ENCODE measurements around the gene HBM.
"Not testable (repeated sequence)": the region's sequence is repeated elsewhere in the genome, so short reads cannot be mapped to it uniquely, and the experiment has no call there.

The HBM gene

GRCh38 chr16:149024-149660 is 16.6 kb upstream of the HBM start:
- no peak for DNase-seq

DNA sequence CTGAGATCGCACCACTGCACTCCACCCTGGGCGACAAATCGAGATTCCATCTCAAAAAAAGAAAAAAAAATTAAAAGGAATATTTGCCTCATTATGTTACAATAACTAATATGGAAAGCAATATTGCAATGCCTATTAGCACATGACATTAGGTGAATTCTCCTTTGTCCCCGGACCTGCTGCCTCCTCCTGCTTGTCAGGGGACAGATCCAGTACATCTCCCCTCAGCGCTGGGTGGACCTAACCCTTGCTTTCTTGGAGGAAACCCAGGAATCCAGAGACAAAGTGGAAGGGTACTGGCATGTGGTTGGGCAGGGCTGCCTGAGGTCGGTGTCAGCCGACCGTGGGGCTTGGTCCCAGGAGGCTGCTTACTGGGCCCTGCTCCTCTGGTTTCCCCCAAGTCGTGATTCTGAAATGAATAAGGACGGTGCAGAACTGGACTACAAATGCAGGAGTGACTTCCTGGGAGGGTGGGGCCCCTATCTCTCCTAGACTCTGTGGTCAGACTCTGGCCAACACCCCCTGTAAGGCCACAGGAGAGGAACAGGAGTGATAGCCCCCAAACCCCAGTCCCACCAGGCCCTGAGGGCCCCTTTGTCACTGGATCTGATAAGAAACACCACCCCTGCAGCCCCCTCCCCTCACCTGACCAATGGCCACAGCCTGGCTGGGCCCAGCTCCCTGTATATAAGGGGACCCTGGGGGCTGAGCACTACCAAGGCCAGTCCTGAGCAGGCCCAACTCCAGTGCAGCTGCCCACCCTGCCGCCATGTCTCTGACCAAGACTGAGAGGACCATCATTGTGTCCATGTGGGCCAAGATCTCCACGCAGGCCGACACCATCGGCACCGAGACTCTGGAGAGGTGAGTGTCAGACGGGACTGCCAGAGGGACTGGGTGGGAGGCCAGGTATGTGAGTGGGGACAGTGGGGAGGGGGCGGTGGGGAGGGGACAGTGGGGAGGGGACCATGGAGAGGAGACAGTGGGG is 13.3 kb upstream of the HBM start, which contains the start of gene HBZ:
Gene HBZ, plus strand, starts transcription at position 504 of the 988 bp plus-strand sequence. Its CDS starts 266 bp downstream, at position 770.
- DNase-seq = no peak

- DNase-seq = not testable (repeated sequence)
Measured at GRCh38 chr16:153129-153521, 12.7 kb upstream of the HBM start.

DNA sequence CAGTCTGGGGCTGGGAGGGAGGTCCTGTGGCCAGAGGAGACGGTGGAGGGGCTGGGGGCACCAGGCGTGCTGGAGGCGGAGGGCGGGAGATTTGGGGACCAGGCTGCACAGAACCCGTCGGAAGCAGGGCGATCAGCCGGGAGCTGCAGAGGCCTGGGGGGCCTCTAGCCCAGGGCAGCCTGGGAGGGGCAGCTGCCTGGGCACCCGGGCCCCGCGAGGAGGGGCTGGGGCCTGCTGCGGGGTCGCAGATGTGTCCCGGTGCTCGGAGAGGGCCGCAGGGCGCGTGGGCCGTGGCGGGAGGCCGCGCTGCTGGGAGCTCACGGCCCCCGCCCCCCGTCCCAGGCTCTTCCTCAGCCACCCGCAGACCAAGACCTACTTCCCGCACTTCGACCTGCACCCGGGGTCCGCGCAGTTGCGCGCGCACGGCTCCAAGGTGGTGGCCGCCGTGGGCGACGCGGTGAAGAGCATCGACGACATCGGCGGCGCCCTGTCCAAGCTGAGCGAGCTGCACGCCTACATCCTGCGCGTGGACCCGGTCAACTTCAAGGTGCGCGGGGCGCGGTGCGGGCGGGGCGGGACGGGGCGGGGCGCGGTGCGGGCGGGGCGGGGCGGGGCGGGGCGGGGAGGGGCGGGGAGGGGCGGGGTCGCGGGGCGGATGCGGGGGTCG is 12.1 kb upstream of the HBM start:
- not testable (repeated sequence) for DNase-seq

- peak in 1 of 2 donors; percentile 3 for DNase-seq
Measured at GRCh38 chr16:154217-155030, 11.4 kb upstream of the HBM start.

DNA sequence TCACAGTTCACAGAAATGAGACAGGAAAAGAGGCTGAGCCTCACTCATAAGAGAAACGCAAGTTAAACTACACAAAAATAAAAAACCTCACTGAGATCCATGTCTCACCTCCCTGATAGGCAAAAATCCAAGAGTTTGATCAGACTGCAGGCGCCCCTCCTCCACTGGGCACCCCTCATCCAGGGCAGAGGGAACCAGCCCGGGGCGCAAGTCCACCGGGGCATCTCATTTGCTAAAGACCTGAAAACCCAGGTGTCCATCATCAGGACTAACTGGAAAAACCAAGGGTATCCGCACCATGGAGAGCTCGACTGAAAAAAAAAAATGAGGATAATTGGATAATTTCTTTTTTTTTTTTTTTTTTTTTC is 10.8 kb upstream of the HBM start:
- no peak for DNase-seq

- no peak for DNase-seq
Measured at GRCh38 chr16:159136-159849, 6.5 kb upstream of the HBM start.

DNA sequence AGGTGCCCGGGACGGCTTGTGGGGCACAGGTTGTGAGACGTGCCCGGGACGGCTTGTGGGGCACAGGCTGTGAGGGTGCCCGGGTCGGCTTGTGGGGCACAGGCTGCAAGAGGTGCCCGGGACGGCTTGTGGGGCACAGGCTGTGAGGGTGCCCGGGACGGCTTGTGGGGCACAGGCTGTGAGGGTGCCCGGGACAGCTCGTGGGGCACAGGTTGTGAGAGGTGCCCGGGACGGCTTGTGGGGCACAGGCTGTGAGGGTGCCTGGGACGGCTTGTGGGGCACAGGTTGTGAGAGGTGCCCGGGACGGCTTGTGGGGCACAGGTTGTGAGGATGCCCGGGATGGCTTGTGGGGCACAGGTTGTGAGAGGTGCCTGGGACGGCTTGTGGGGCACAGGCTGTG is 5.5 kb upstream of the HBM start:
- DNase-seq = not testable (repeated sequence)

DNA sequence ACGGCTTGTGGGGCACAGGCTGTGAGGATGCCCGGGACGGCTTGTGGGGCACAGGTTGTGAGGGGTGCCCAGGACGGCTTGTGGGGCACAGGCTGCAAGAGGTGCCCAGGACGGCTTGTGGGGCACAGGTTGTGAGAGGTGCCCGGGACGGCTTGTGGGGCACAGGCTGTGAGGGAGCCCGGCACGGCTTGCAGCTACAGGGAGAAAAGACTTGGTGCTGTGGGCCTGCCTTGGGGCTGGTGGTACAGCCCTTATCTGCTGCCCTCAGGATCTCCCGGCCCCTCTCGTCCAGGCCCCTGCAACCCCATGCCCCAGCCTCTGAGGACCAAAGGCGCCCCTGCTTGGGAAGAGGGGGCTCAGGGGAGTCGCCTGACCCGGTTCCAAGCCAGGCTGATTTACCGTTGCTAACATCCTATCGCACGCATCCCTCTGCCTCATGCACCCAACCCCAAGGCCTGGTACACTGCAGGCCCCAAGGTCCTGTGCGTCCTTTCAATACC is 5.0 kb upstream of the HBM start:
- DNase-seq = no peak

GRCh38 chr16:162271-162991 is 3.3 kb upstream of the HBM start:
- no peak for DNase-seq

DNA sequence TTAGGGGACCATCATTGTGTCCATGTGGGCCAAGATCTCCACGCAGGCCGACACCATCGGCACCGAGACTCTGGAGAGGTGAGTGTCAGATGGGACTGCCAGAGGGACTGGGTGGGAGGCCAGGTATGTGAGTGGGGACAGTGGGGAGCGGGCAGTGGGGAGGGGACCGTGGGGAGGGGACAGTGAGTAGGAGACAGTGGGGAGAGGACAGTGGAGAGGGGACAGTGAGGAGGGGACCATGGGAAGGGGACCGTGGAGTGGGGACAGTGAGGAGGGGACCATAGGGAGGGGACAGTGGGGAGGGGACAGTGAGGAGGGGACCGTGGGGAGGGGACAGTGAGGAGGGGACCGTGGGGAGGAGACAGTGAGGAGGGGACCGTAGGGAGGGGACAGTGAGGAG is 2.6 kb upstream of the HBM start:
- not testable (repeated sequence) for DNase-seq

GRCh38 chr16:163696-164095 is 2.1 kb upstream of the HBM start:
- not testable (repeated sequence) for DNase-seq

GRCh38 chr16:164134-164823 is 1.5 kb upstream of the HBM start:
- DNase-seq = not testable (repeated sequence)

DNA sequence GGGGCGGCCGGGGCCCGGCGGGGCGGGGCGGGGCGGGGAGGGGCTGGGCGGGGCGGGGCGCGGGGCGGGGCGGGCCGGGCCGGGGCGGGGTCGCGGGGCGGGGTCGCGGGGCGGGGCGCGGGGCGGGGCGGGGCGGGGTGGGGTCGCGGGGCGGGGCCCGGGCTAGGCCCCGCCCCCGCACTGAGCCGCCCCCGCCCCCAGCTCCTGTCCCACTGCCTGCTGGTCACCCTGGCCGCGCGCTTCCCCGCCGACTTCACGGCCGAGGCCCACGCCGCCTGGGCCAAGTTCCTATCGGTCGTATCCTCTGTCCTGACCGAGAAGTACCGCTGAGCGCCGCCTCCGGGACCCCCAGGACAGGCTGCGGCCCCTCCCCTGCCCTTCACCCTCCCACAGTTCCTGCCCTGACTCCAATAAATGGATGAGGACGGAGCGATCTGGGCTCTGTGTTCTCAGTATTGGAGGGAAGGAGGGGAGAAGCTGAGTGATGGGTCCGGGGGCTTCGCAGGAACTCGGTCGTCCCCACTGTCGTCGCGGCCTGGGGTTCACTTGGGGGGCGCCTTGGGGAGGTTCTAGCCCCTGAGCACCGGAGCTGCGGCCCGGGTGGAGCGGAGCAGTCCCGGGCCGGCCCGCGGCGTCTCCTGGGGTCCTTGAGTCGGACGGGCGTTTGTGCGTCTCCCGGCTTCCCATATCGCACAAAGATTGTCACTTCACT is 795 bp upstream of the HBM start:
- no peak for DNase-seq

- no peak for DNase-seq
Measured at GRCh38 chr16:166375-167121, 770 bp downstream of the HBM start.

- no peak for DNase-seq
Measured at GRCh38 chr16:167122-167690, 1.4 kb downstream of the HBM start.

GRCh38 chr16:168424-168823 is 2.6 kb downstream of the HBM start:
- DNase-seq = no peak

DNA sequence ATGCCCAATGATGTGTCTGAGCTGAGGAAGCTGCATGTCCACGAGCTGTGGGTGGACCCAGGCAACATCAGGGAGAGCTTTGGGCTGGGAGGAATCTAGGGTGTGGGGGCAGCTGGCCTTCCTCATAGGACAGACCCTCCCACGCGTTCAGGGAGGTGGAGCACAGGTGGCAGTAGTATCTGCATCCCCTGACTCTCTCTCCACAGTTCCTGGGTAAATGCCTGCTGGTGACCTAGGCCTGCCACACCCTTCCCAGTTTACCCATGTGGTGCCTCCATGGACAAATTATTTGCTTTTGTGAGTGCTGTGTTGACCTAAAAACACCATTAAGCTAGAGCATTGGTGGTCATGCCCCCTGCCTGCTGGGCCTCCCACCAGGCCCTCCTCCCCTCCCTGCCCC is 3.2 kb downstream of the HBM start:
- DNase-seq = no peak
